GM23338 (cell line): Measurements from ENCODE around the gene PMIS2. TPM values are rescaled to one million over a fixed set of nuclear protein-coding genes. Genes with fewer than 3 reads are reported as not detected.

Source experiments
- ATAC-seq: fragments of 200-7000 bp; cut with Tn5 transposase; 3 replicates; pipeline ENCODE4 v1.9.1; 2020
- DNase-seq: peaks from one replicate; pipeline ENCODE4 v3.0.0-alpha.2; 2015; ENCODE audit warnings: low spot score
- H2AFZ ChIP-seq: fragments of 200-600 bp; sonication (generic); 2 replicates; pipeline ENCODE4 v1.8.0; 2016; ENCODE audit warnings: antibody characterized with exemption, mild to moderate bottlenecking, moderate library complexity
- H3F3A ChIP-seq: fragments of 200-600 bp; sonication (generic); replicated peaks from 2 replicates; pipeline ENCODE4 v1.8.0; 2017; ENCODE audit warnings: antibody characterized with exemption, mixed run types, low read depth
- H3K27ac ChIP-seq: fragments of 200-600 bp; sonication (generic); 2 replicates; pipeline ENCODE4 v1.6.1; 2016; ENCODE audit warnings: low read depth
- H3K27me3 ChIP-seq: fragments of 200-600 bp; sonication (generic); 2 replicates; pipeline ENCODE4 v1.8.0; 2016; ENCODE audit warnings: mild to moderate bottlenecking, mixed run types, moderate library complexity; ENCODE audit not compliant: insufficient read depth
- H3K36me3 ChIP-seq: fragments of 200-600 bp; sonication (generic); 2 replicates; pipeline ENCODE4 v1.8.0; 2016; ENCODE audit warnings: mild to moderate bottlenecking; ENCODE audit not compliant: insufficient read depth
- H3K4me1 ChIP-seq: fragments of 200-600 bp; sonication (generic); 2 replicates; pipeline ENCODE4 v1.8.0; 2016; ENCODE audit warnings: mild to moderate bottlenecking, moderate library complexity; ENCODE audit not compliant: insufficient read depth
- H3K4me2 ChIP-seq: fragments of 200-600 bp; sonication (generic); 2 replicates; pipeline ENCODE4 v1.7.1; 2017; ENCODE audit warnings: mixed run types
- H3K4me3 ChIP-seq: fragments of 200-600 bp; sonication (generic); 2 replicates; pipeline ENCODE4 v1.6.1; 2016; ENCODE audit warnings: mixed run types
- H3K79me2 ChIP-seq: fragments of 200-600 bp; sonication (generic); replicated peaks from 2 replicates; pipeline ENCODE4 v1.8.0; 2017; ENCODE audit warnings: mild to moderate bottlenecking; ENCODE audit not compliant: insufficient read depth
- H3K9me2 ChIP-seq: fragments of 200-600 bp; sonication (generic); 2 replicates; pipeline ENCODE4 v1.8.0; 2017; ENCODE audit not compliant: insufficient read depth
- H4K20me1 ChIP-seq: fragments of 200-600 bp; sonication (generic); replicated peaks from 2 replicates; pipeline ENCODE4 v1.8.0; 2017; ENCODE audit warnings: mild to moderate bottlenecking; ENCODE audit not compliant: insufficient read depth
- H3K27ac Mint-ChIP-seq: 2 replicates; pipeline ENCODE4 v1.8.0; 2020; ENCODE audit warnings: inconsistent platforms, mild to moderate bottlenecking, moderate library complexity, mixed read lengths
- H3K27me3 Mint-ChIP-seq: 3 replicates; pipeline ENCODE4 v1.8.0; 2022; ENCODE audit warnings: low read depth, mild to moderate bottlenecking, moderate library complexity, mixed read lengths, inconsistent platforms; ENCODE audit not compliant: insufficient read depth, poor library complexity
- H3K36me3 Mint-ChIP-seq: 3 replicates; pipeline ENCODE4 v1.8.0; 2021; ENCODE audit warnings: low read depth, mild to moderate bottlenecking, inconsistent platforms, moderate library complexity, mixed read lengths
- H3K4me1 Mint-ChIP-seq: 3 replicates; pipeline ENCODE4 v1.8.0; 2020; ENCODE audit warnings: mild to moderate bottlenecking, inconsistent platforms, mixed read lengths
- H3K4me3 Mint-ChIP-seq: 3 replicates; pipeline ENCODE4 v1.8.0; 2021; ENCODE audit warnings: moderate library complexity, mild to moderate bottlenecking, inconsistent platforms, mixed read lengths
- H3K9me3 Mint-ChIP-seq: 3 replicates; pipeline ENCODE4 v1.8.0; 2020; ENCODE audit warnings: moderate library complexity, mild to moderate bottlenecking, inconsistent platforms, mixed read lengths
- JUNB ChIP-seq: IDR thresholded peaks from one replicate; pipeline ENCODE4 v1.6.1; 2016; ENCODE audit warnings: antibody characterized with exemption; ENCODE audit not compliant: unreplicated experiment
- STAT1 ChIP-seq: IDR thresholded peaks from one replicate; pipeline ENCODE4 v1.6.1; 2016; ENCODE audit warnings: antibody characterized with exemption; ENCODE audit not compliant: unreplicated experiment
- ZNF114 ChIP-seq: fragments of 250-450 bp; sonication (Bioruptor Pico); IDR thresholded peaks from 2 replicates; pipeline ENCODE4 v1.5.0; 2020; ENCODE audit warnings: mild to moderate bottlenecking, moderate library complexity
- polyA plus RNA-seq: library from polyadenylated mRNA; unstranded; fragments of >200 nt; fragmentation: Nextera tagmentation; extraction: Ambion mirVana; gene quantifications from 2 replicates; pipeline ENCODE4 v1.2.1, GENCODE V29; 2016
- total RNA-seq: library from RNA; depleted of rRNA; stranded (reverse); fragments of >200 nt; shearing (Covaris generic); gene quantifications from 2 replicates; pipeline ENCODE4 v1.2.3, GENCODE V29; 2014
- TF ChIP-seq, protein P1 (sequence below): fragments of 250-450 bp; sonication (Bioruptor Pico); IDR thresholded peaks from 2 replicates; pipeline ENCODE4 v1.5.0; 2020; ENCODE audit warnings: mild to moderate bottlenecking, moderate library complexity
- TF ChIP-seq, protein P2 (sequence below), 2 experiments: fragments of 200-600 bp in 1 of 2; sonication (generic) in 1 of 2; conservative IDR thresholded peaks; 2 replicates each; pipeline versions ENCODE4 v1.5.1 to v1.6.1; 2016 to 2017; ENCODE audit warnings: antibody characterized with exemption in 2 of 2, low read depth in 2 of 2, mild to moderate bottlenecking in 2 of 2, moderate library complexity in 1 of 2

PMIS2 gene
- total and polyA plus RNA-seq, 2 experiments from 2014 or later: not detected

DNA sequence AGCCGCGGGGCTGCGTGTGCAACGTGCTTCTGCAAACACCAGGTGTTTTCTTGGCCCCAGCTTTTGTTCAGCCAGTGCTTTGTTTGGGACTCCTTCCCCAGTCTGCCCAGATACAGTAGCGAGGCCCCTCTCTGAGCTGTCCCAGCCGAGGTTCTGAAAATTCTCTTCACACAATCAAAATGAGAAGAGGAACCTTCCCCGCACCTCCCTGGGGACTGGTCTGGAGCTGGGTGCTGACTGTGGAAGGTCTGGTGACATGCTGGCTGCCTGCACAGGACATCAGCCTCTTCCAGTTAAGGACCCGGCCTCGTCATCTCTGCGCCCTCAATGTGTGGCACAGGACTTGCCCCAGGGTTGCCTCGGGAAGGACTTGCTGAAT lies 26.7 kb upstream of the PMIS2 start (continued):
- TF ChIP-seq JUNB (no peak), STAT1 (no peak)
- TF ChIP-seq, protein P1, sequence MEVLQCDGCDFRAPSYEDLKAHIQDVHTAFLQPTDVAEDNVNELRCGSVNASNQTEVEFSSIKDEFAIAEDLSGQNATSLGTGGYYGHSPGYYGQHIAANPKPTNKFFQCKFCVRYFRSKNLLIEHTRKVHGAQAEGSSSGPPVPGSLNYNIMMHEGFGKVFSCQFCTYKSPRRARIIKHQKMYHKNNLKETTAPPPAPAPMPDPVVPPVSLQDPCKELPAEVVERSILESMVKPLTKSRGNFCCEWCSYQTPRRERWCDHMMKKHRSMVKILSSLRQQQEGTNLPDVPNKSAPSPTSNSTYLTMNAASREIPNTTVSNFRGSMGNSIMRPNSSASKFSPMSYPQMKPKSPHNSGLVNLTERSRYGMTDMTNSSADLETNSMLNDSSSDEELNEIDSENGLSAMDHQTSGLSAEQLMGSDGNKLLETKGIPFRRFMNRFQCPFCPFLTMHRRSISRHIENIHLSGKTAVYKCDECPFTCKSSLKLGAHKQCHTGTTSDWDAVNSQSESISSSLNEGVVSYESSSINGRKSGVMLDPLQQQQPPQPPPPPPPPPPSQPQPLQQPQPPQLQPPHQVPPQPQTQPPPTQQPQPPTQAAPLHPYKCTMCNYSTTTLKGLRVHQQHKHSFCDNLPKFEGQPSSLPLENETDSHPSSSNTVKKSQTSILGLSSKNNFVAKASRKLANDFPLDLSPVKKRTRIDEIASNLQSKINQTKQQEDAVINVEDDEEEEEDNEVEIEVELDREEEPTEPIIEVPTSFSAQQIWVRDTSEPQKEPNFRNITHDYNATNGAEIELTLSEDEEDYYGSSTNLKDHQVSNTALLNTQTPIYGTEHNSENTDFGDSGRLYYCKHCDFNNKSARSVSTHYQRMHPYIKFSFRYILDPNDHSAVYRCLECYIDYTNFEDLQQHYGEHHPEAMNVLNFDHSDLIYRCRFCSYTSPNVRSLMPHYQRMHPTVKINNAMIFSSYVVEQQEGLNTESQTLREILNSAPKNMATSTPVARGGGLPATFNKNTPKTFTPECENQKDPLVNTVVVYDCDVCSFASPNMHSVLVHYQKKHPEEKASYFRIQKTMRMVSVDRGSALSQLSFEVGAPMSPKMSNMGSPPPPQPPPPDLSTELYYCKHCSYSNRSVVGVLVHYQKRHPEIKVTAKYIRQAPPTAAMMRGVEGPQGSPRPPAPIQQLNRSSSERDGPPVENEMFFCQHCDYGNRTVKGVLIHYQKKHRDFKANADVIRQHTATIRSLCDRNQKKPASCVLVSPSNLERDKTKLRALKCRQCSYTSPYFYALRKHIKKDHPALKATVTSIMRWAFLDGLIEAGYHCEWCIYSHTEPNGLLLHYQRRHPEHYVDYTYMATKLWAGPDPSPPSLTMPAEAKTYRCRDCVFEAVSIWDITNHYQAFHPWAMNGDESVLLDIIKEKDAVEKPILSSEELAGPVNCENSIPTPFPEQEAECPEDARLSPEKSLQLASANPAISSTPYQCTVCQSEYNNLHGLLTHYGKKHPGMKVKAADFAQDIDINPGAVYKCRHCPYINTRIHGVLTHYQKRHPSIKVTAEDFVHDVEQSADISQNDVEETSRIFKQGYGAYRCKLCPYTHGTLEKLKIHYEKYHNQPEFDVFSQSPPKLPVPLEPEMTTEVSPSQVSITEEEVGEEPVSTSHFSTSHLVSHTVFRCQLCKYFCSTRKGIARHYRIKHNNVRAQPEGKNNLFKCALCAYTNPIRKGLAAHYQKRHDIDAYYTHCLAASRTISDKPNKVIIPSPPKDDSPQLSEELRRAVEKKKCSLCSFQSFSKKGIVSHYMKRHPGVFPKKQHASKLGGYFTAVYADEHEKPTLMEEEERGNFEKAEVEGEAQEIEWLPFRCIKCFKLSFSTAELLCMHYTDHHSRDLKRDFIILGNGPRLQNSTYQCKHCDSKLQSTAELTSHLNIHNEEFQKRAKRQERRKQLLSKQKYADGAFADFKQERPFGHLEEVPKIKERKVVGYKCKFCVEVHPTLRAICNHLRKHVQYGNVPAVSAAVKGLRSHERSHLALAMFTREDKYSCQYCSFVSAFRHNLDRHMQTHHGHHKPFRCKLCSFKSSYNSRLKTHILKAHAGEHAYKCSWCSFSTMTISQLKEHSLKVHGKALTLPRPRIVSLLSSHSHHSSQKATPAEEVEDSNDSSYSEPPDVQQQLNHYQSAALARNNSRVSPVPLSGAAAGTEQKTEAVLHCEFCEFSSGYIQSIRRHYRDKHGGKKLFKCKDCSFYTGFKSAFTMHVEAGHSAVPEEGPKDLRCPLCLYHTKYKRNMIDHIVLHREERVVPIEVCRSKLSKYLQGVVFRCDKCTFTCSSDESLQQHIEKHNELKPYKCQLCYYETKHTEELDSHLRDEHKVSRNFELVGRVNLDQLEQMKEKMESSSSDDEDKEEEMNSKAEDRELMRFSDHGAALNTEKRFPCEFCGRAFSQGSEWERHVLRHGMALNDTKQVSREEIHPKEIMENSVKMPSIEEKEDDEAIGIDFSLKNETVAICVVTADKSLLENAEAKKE: no peak

DNA sequence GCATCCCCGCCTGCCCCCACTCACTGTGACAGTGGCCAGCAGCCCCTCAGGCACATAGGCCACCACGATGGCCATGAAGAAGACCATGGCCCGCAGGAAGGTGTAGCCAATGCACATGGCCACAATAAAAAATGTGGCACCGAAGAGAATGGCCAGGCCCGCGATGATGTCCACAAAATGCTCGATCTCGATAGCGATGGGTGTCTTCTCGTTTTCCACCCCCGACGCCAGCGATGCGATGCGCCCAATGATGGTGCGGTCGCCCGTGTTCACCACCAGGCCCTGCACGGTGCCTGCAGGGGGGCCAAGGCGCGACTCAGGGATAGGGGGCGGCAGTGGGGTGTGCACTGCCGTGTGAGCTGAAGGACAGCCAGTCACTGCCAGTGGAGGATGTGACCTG lies 26.2 kb upstream of the PMIS2 start:
- no peak for ATAC-seq
- H3K27ac ChIP-seq: no peak overlapping the region
- H3K27ac Mint-ChIP-seq: no peak overlapping the region
- no peaks in the 10 kb centered on the region for H3K36me3 ChIP-seq
- no peak overlapping the region for H3K4me3 ChIP-seq
- H3K4me1 Mint-ChIP-seq: peaks cover 12% of the 10 kb centered on the region
- peaks cover 11% of the 10 kb centered on the region; the same call in 1 of the 2 replicates for H3F3A ChIP-seq
- peaks cover 26% of the 10 kb centered on the region for H3K27me3 Mint-ChIP-seq
- H3K4me1 ChIP-seq: peaks cover 8% of the 10 kb centered on the region; the same call in 1 of the 2 replicates
- H3K9me3 Mint-ChIP-seq: no peaks in the 10 kb centered on the region; the same call in 1 of the 3 replicates
- H3K36me3 Mint-ChIP-seq: no peaks in the 10 kb centered on the region; the same call in 2 of the 3 replicates
- H2AFZ ChIP-seq: no peak overlapping the region
- peaks cover 10% of the 10 kb centered on the region for H3K27me3 ChIP-seq
- H3K79me2 ChIP-seq: no peaks in the 10 kb centered on the region
- H3K9me2 ChIP-seq: no peaks in the 10 kb centered on the region
- H4K20me1 ChIP-seq: no peaks in the 10 kb centered on the region
- DNase-seq: no peak
- no peak overlapping the region for H3K4me2 ChIP-seq
- no peak overlapping the region for H3K4me3 Mint-ChIP-seq
- TF ChIP-seq ZNF114 (CRISPR knock-in tag): no peak
- TF ChIP-seq, protein P2, sequence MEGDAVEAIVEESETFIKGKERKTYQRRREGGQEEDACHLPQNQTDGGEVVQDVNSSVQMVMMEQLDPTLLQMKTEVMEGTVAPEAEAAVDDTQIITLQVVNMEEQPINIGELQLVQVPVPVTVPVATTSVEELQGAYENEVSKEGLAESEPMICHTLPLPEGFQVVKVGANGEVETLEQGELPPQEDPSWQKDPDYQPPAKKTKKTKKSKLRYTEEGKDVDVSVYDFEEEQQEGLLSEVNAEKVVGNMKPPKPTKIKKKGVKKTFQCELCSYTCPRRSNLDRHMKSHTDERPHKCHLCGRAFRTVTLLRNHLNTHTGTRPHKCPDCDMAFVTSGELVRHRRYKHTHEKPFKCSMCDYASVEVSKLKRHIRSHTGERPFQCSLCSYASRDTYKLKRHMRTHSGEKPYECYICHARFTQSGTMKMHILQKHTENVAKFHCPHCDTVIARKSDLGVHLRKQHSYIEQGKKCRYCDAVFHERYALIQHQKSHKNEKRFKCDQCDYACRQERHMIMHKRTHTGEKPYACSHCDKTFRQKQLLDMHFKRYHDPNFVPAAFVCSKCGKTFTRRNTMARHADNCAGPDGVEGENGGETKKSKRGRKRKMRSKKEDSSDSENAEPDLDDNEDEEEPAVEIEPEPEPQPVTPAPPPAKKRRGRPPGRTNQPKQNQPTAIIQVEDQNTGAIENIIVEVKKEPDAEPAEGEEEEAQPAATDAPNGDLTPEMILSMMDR (conservative IDR thresholded peaks at IDR 0.05; ENCODE audit: low read depth in 2 of 2): 0 out of 4 replicates have a peak, but pooled peaks of 1 of the 2 experiments have one; percentile 2
